ENCODE data around the gene PPME1.
"Not testable (repeated sequence)": the region's sequence is repeated elsewhere in the genome, so short reads cannot be mapped to it uniquely, and the experiment has no call there.

Gene PPME1

GRCh38 chr11:74170694-74171629, at the start of gene PPME1, which contains the start of gene C2CD3:
TSS of gene PPME1 (plus strand) at chr11:74171289. CDS start at chr11:74171422, 133 bp downstream.
TSS of gene C2CD3 (minus strand) at chr11:74171002. CDS start at chr11:74170792, 210 bp downstream.
- peak; percentile 100 for DNase-seq

GRCh38 chr11:74121804-74122203, 49.3 kb upstream of the PPME1 start:
- DNase-seq: no peak

DNA sequence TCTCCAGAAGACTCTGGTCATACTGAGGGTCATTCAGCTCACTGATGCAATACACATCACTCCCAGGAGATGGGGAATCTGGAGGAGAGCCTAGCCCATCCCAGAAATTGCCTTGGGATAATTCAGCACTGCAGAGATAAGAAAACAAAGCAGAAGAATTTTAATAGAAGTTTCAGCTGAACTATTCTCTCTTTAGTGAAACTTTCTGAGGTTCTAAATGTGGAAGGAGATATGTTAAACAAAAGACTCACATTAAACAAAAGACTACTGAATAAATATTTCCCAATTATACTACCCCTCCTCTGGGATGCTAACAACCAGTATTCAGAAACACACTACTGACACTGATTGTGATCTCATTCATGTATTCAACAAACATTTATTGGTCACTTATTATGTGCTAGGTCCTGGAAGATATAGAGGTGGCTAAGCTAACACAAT, 48.1 kb upstream of the PPME1 start:
- DNase-seq: no peak

DNA sequence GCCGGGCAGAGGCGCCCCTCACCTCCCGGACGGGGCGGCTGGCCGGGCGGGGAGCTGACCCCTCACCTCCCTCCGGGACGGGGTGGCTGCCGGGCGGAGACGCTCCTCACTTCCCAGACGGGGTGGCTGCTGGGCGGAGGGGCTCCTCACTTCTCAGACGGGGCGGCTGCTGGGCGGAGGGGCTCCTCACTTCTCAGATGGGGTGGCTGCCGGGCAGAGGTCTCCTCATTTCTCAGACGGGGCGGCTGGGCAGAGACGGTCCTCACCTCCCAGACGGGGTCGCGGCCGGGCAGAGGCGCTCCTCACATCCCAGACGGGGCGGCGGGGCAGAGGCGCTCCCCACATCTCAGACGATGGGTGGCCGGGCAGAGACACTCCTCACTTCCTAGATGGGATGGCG, 42.0 kb upstream of the PPME1 start:
- not testable (repeated sequence) for DNase-seq

- no peak for DNase-seq
Measured at GRCh38 chr11:74132833-74133232, 38.3 kb upstream of the PPME1 start.

- no peak for DNase-seq
Measured at GRCh38 chr11:74133436-74133835, 37.7 kb upstream of the PPME1 start.

DNA sequence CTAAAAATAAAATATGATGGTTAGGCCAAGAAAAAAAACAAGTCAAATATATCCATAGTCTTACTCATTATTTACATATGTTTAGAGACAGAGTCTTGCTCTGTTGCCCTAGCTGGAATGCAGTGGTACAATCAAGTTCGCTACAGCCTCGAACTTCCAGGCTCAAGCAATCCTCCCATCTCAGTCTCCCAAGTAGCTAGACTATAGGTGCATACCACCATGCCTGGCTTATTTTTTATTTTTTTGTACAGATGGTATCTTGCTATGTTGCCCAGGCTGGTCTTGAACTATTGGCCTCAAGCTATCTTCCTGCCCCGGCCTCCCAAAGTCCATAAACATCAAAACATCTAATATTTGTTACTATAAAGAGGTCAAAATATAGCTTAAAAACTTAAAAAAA, 36.4 kb upstream of the PPME1 start:
- no peak for DNase-seq

DNA sequence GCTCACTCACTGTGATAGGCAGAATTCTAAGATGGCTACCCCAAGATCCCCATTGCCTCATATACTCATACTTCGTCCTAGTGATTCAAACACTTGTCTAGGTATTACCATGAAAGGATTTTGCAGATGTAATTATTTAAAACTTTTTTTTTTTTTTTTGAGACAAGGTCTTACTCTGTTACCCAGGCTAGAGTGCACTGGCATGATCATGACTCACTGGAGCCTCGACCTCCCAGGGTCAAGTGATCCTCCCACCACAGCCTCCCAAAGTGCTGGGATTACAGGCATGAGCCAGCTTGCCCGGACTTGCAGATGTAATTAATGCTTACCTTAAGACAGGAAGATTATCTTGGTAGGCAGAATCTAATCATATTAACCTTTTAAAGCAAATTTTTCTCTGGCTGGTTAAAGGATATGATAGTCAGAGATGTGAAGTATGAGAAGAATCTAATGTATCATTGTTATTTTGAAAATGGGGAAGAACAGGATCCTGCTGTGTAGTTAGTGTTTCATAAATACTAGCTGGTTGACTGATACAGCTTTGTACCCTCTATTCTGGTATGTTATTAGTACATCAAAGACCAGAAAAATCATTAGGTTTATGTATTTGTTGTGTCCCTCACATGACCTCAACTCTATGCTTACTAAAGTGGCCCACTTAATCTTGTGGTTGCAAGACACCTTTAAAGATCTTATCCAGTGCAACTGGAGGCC, 35.8 kb upstream of the PPME1 start:
- DNase-seq: peak; percentile 52

- DNase-seq: no peak
Measured at GRCh38 chr11:74138021-74138420, 33.1 kb upstream of the PPME1 start.

GRCh38 chr11:74138572-74138971, 32.5 kb upstream of the PPME1 start:
- DNase-seq: no peak

DNA sequence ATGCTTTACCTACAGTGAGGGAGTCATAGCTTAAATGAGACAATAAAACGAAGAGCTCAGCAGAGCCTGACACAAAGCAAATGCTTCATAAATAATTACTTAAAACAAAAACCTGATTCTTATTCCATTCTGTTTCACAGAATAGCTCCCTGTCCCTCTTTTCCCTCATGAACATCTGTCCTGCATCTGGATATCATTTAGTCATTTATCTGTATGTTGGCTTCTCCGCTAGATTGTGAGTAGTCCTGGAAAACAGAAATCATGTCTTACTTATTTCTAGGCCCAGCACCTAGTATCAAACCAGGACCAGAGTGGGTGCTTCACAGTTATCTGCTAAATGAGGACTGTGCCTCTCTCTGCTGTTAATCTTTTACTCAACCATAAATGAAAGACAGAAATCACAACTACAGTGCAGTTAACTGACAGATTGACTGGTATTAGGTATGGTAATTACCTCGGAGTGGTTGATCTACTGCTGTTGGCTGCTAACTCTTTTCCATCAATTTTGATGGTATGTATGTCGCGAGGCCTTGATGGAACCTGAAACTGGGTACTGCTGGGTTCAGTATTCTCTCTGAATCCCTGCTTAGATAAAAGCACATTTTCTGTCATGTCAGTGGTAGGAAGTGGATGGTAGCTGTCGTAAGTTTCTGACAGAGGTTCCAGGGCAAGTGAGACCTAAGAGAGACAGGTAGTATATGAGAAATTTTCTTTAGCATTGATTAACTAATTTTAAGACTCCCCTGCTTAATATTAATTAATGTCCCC, 31.8 kb upstream of the PPME1 start:
- DNase-seq: no peak

DNA sequence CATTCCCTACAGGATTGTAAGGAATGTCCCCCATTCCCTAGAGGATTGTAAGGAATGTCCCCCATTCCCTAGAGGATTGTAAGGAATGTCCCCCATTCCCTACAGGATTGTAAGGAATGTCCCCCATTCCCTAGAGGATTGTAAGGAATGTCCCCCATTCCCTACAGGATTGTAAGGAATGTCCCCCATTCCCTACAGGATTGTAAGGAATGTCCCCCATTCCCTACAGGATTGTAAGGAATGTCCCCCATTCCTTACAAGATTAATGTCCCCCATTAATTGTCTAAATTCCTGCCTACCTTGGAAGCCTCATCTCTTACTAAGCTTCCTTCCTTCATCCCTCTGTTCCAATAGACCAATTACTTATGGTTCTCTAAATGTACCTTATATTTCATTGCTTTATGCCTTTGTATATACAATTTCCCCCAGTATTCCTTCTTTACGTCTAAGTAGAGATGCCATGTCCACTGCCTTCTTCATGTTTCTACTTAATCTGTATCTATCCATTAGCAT, 31.1 kb upstream of the PPME1 start:
- DNase-seq: not testable (repeated sequence)

- no peak for DNase-seq
Measured at GRCh38 chr11:74141241-74141695, 29.8 kb upstream of the PPME1 start.

GRCh38 chr11:74141908-74142307, 29.2 kb upstream of the PPME1 start:
- DNase-seq: peak; percentile 2

- DNase-seq: no peak
Measured at GRCh38 chr11:74142624-74143023, 28.5 kb upstream of the PPME1 start.

DNA sequence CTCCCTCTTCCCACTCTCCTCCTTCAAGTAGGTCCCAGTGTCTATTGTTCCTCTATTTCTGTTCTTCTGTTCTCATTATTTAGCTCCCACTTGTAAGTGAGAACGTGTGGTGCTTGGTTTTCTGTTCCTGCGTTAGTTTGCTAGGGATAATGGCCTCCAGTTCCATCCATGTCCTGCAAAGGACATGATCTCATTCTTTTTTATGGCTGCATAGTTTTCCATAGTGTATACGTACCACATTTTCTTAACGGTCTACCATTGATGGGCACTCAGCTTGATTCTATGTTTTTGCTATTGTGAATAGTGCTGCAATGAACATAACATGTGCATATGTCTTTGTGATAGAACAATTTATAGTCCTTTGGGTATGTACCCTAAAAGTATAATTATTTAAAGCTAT, 26.5 kb upstream of the PPME1 start:
- DNase-seq: no peak

- no peak for DNase-seq
Measured at GRCh38 chr11:74147199-74147929, 23.7 kb upstream of the PPME1 start.

- DNase-seq: no peak
Measured at GRCh38 chr11:74153224-74153623, 17.9 kb upstream of the PPME1 start.

- no peak for DNase-seq
Measured at GRCh38 chr11:74154620-74155281, 16.3 kb upstream of the PPME1 start.

DNA sequence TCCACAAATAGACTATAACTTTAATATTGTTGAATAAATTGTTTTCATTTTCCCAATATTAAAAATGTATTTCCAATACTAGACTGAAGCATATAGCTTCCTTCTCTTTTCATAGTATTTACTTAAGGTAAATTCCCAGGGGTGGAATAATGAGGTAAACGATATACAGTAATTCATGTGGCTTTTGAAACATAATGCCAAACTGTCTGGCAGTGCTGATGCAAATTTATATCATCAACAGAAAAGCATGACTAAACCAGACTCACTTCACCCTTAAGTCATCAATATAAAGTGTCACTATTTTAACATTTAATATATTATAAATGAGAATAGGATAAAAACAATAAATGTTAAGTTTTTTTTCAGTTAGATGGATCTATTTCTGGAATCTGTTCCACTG, 13.9 kb upstream of the PPME1 start:
- DNase-seq: no peak

- DNase-seq: no peak
Measured at GRCh38 chr11:74159642-74160041, 11.4 kb upstream of the PPME1 start.

All from inflammatory macrophage treated with lipopolysaccharide for 4 hours (primary cell).